IMR-90 (cell line): ENCODE measurements around the gene NPHP4. TPM values are rescaled to one million over a fixed set of nuclear protein-coding genes. Genes with fewer than 3 reads are reported as not detected.

Source experiments
- ATAC-seq: fragments of 200-7000 bp; cut with Tn5 transposase; 2 replicates; pipeline ENCODE4 v1.9.1; 2020; ENCODE audit warnings: low read depth, mild to moderate bottlenecking, moderate library complexity
- BruUV-seq: library from RNA; stranded (reverse); fragments of 400-500 nt; replicated peaks from 2 replicates; lab custom pipeline; 2021; lab: Mats Ljungman, UMichigan
- CTCF ChIA-PET: fragments of 300-600 bp; formaldehyde crosslinking; extraction: SDS; loops from one replicate; lab custom pipeline; 2021; ENCODE audit warnings: antibody characterized with exemption; lab: Yijun Ruan, JAX
- POLR2A ChIA-PET: fragments of 300-600 bp; sonication (Branson Sonifier 250); formaldehyde crosslinking; loops from one replicate; lab custom pipeline; 2022; ENCODE audit warnings: antibody characterized with exemption; ENCODE audit not compliant: unreplicated experiment; lab: Charles Lee
- DNase-seq: peaks from one replicate; pipeline ENCODE4 v3.0.0; 2013
- H2AFZ ChIP-seq: replicated peaks from 2 replicates; pipeline ENCODE3; 2013; ENCODE audit warnings: low read length, mild to moderate bottlenecking; ENCODE audit not compliant: poor library complexity
- H2AK5ac ChIP-seq: 2 replicates; pipeline ENCODE4 v1.6.1; 2013; ENCODE audit warnings: low read depth, low read length, inconsistent platforms
- H2AK9ac ChIP-seq: replicated peaks from 2 replicates; pipeline ENCODE3; 2013; ENCODE audit warnings: mild to moderate bottlenecking, low read depth, low read length, moderate library complexity; ENCODE audit not compliant: poor library complexity
- H2BK120ac ChIP-seq: 2 replicates; pipeline ENCODE4 v1.6.1; 2013; ENCODE audit warnings: low read depth, low read length, inconsistent platforms
- H2BK15ac ChIP-seq: 3 replicates; pipeline ENCODE4 v1.6.1; 2013; ENCODE audit warnings: low read depth, low read length, inconsistent platforms
- H2BK20ac ChIP-seq: 2 replicates; pipeline ENCODE4 v1.6.1; 2013; ENCODE audit warnings: low read depth, mild to moderate bottlenecking, inconsistent platforms, low read length, moderate library complexity
- H2BK5ac ChIP-seq: 2 replicates; pipeline ENCODE4 v1.6.1; 2013; ENCODE audit warnings: mild to moderate bottlenecking, low read depth, low read length, inconsistent platforms; ENCODE audit not compliant: poor library complexity, severe bottlenecking
- H3K14ac ChIP-seq: replicated peaks from 2 replicates; pipeline ENCODE4 v1.6.1; 2013; ENCODE audit warnings: low read depth, low read length, inconsistent platforms
- H3K18ac ChIP-seq: 2 replicates; pipeline ENCODE4 v1.6.1; 2013; ENCODE audit warnings: low read depth, low read length, control low read depth
- H3K23ac ChIP-seq: 2 replicates; pipeline ENCODE4 v1.6.1; 2013; ENCODE audit warnings: low read depth, low read length, inconsistent platforms
- H3K27ac ChIP-seq: 2 replicates; pipeline ENCODE4 v1.5.1; 2013; ENCODE audit warnings: mild to moderate bottlenecking, control low read depth, low read length; ENCODE audit not compliant: insufficient read depth
- H3K27me3 ChIP-seq: 2 replicates; pipeline ENCODE4 v1.6.1; 2013; ENCODE audit warnings: low read length; ENCODE audit not compliant: control insufficient read depth, insufficient read depth
- H3K36me3 ChIP-seq: 2 replicates; pipeline ENCODE4 v1.6.1; 2013; ENCODE audit warnings: low read length, mixed read lengths; ENCODE audit not compliant: control insufficient read depth, insufficient read depth
- H3K4ac ChIP-seq: 2 replicates; pipeline ENCODE4 v1.6.1; 2013; ENCODE audit warnings: low read depth, low read length, inconsistent platforms
- H3K4me1 ChIP-seq: 2 replicates; pipeline ENCODE4 v1.6.1; 2013; ENCODE audit warnings: low read length, mixed read lengths; ENCODE audit not compliant: control insufficient read depth, insufficient read depth
- H3K4me2 ChIP-seq: 2 replicates; pipeline ENCODE4 v1.6.1; 2013; ENCODE audit warnings: low read depth, mild to moderate bottlenecking, control low read depth, low read length, moderate library complexity
- H3K4me3 ChIP-seq: 2 replicates; pipeline ENCODE4 v1.5.1; 2013; ENCODE audit warnings: low read depth, mild to moderate bottlenecking, control low read depth, low read length, moderate library complexity; ENCODE audit not compliant: insufficient read depth
- H3K56ac ChIP-seq: 2 replicates; pipeline ENCODE4 v1.6.1; 2013; ENCODE audit warnings: low read length, inconsistent platforms; ENCODE audit not compliant: insufficient read depth; ENCODE audit errors: extremely low read depth
- H3K79me1 ChIP-seq, 2 experiments: 2 replicates each; pipeline ENCODE4 v1.6.1; 2013; ENCODE audit warnings: low read length in 2 of 2, inconsistent platforms in 1 of 2, low read depth in 1 of 2
- H3K9ac ChIP-seq: 2 replicates; pipeline ENCODE4 v1.6.1; 2013; ENCODE audit warnings: low read depth, low read length, control low read depth
- H3K9me1 ChIP-seq: 2 replicates; pipeline ENCODE4 v1.6.1; 2013; ENCODE audit warnings: low read length, inconsistent platforms; ENCODE audit not compliant: insufficient read depth
- H3K9me3 ChIP-seq: 2 replicates; pipeline ENCODE4 v1.6.1; 2013; ENCODE audit warnings: low read length; ENCODE audit not compliant: control insufficient read depth, insufficient read depth
- H4K20me1 ChIP-seq: 2 replicates; pipeline ENCODE4 v1.6.1; 2013; ENCODE audit warnings: low read length, inconsistent platforms; ENCODE audit not compliant: insufficient read depth
- H4K5ac ChIP-seq: 2 replicates; pipeline ENCODE4 v1.6.1; 2013; ENCODE audit warnings: mild to moderate bottlenecking, low read depth, low read length, control low read depth
- H4K8ac ChIP-seq, 2 experiments: 2 replicates each; pipeline ENCODE4 v1.6.1; 2013; ENCODE audit warnings: low read depth in 2 of 2, low read length in 2 of 2, control low read depth in 1 of 2, inconsistent platforms in 1 of 2
- H4K91ac ChIP-seq: 2 replicates; pipeline ENCODE4 v1.6.1; 2013; ENCODE audit warnings: low read depth, low read length, inconsistent platforms; ENCODE audit not compliant: insufficient read depth
- BHLHE40 ChIP-seq: fragments of 150-350 bp; IDR thresholded peaks from 2 replicates; pipeline ENCODE4 v1.6.1; 2016; ENCODE audit warnings: mild to moderate bottlenecking, low read depth, low read length
- CEBPB ChIP-seq: IDR thresholded peaks from 2 replicates; pipeline ENCODE4 v1.6.1; 2012; ENCODE audit warnings: low read depth, low read length, improper control_type of control experiment
- CHD1 ChIP-seq: IDR thresholded peaks from 2 replicates; pipeline ENCODE4 v1.6.1; 2012; ENCODE audit warnings: low read depth, low read length, improper control_type of control experiment
- CTCF ChIP-seq: conservative IDR thresholded peaks from 2 replicates; pipeline ENCODE4 v1.5.1; 2012; ENCODE audit warnings: mild to moderate bottlenecking, low read depth, low read length, improper control_type of control experiment
- FOS ChIP-seq: fragments of 150-350 bp; IDR thresholded peaks from 2 replicates; pipeline ENCODE4 v1.6.1; 2016; ENCODE audit warnings: low read depth, low read length
- MAFK ChIP-seq: IDR thresholded peaks from 2 replicates; pipeline ENCODE4 v1.6.1; 2012; ENCODE audit warnings: low read depth, low read length, improper control_type of control experiment
- MAZ ChIP-seq: IDR thresholded peaks from 2 replicates; pipeline ENCODE4 v1.6.1; 2012; ENCODE audit warnings: low read depth, mild to moderate bottlenecking, low read length, improper control_type of control experiment, moderate library complexity, borderline replicate concordance
- RCOR1 ChIP-seq: IDR thresholded peaks from 2 replicates; pipeline ENCODE4 v1.6.1; 2012; ENCODE audit warnings: mild to moderate bottlenecking, low read length, improper control_type of control experiment; ENCODE audit not compliant: insufficient replicate concordance
- RFX5 ChIP-seq: IDR thresholded peaks from 2 replicates; pipeline ENCODE4 v1.8.0; 2012; ENCODE audit warnings: low read depth, mild to moderate bottlenecking, low read length, moderate library complexity
- WGBS, 2 experiments: methylation state at CpG; one replicate each; pipeline versions ENCODE4 v1.1.5 to v1.1.7; 2013; ENCODE audit warnings: missing lambda C conversion rate in 2 of 2; ENCODE audit not compliant: insufficient read length in 1 of 2; ENCODE audit errors: extremely low coverage in 2 of 2; 5-methylcytosine and 5-hydroxymethylcytosine counted together
- dilution Hi-C: fragments of 300-500 bp; cut with HindIII; formaldehyde crosslinking; loops from one replicate; pipeline ENCODE4 v1.14.3; 2018; ENCODE audit warnings: low sequenced_read_pairs; ENCODE audit not compliant: unreplicated experiment
- in situ Hi-C: fragments of 300-500 bp; cut with MboI; formaldehyde crosslinking; loops from 3 replicates; pipeline ENCODE4 v1.14.3; 2019; ENCODE audit warnings: low sequenced_read_pairs, inconsistent platforms, mixed read lengths
- intact Hi-C: fragments of 100-400 bp; cut with micrococcal nuclease; formaldehyde crosslinking; loops from 2 replicates; pipeline ENCODE4 v1.10.0; 2022
- polyA plus RNA-seq, 3 experiments: library from polyadenylated mRNA; depleted of rRNA; stranded (reverse); fragments of >200 nt; gene quantifications; 2 replicates each; pipeline ENCODE4 v1.2.3, GENCODE V29; 2012; ENCODE audit warnings: low replicate concordance in 1 of 3
- total RNA-seq: library from RNA; depleted of rRNA; stranded (reverse); fragments of >200 nt; gene quantifications from 2 replicates; pipeline ENCODE4 v1.2.3, GENCODE V29; 2012
- TF ChIP-seq, protein P1 (sequence below): fragments of 150-350 bp; IDR thresholded peaks from 2 replicates; pipeline ENCODE4 v1.6.1; 2017; ENCODE audit warnings: mild to moderate bottlenecking, antibody characterized with exemption, low read length, low read depth
- TF ChIP-seq, protein P2 (sequence below): fragments of 150-350 bp; IDR thresholded peaks from 2 replicates; pipeline ENCODE4 v1.6.1; 2016; ENCODE audit warnings: low read depth, mild to moderate bottlenecking, low read length, moderate library complexity, borderline replicate concordance

The NPHP4 gene
- total and polyA plus RNA-seq, 2 of the 4 experiments (the other 2 are of a cell fraction) = 2.0 to 5.5 TPM

- BruUV-seq = no TSS peak
Measured at GRCh38 chr1:6014130-6014999, 22.1 kb upstream of the NPHP4 start.

More at GRCh38 chr1:6014130-6014999, 22.1 kb upstream of the NPHP4 start:
- TF ChIP-seq CTCF = no peak
- TF ChIP-seq, protein P1, sequence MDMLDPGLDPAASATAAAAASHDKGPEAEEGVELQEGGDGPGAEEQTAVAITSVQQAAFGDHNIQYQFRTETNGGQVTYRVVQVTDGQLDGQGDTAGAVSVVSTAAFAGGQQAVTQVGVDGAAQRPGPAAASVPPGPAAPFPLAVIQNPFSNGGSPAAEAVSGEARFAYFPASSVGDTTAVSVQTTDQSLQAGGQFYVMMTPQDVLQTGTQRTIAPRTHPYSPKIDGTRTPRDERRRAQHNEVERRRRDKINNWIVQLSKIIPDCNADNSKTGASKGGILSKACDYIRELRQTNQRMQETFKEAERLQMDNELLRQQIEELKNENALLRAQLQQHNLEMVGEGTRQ = no peak
- TF ChIP-seq CEBPB = no peak
- no peak for TF ChIP-seq FOS
- TF ChIP-seq MAZ = no peak
- TF ChIP-seq RFX5 = no peak
- TF ChIP-seq MAFK = no peak
- TF ChIP-seq CHD1 = no peak
- TF ChIP-seq BHLHE40 = no peak
- no peak for TF ChIP-seq RCOR1
- TF ChIP-seq, protein P2, sequence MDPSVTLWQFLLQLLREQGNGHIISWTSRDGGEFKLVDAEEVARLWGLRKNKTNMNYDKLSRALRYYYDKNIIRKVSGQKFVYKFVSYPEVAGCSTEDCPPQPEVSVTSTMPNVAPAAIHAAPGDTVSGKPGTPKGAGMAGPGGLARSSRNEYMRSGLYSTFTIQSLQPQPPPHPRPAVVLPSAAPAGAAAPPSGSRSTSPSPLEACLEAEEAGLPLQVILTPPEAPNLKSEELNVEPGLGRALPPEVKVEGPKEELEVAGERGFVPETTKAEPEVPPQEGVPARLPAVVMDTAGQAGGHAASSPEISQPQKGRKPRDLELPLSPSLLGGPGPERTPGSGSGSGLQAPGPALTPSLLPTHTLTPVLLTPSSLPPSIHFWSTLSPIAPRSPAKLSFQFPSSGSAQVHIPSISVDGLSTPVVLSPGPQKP = no peak
- Histone ChIP-seq H4K5ac (no peak overlapping the region), H3K9me3 (no peaks in the 10 kb centered on the region), H3K9ac (no peak overlapping the region), H3K18ac (no peak overlapping the region), H3K4ac (no peak overlapping the region), H3K9me1 (no peaks in the 10 kb centered on the region; the same call in 1 of the 2 replicates), H2BK5ac (no peak overlapping the region), H2AFZ (no peak overlapping the region), H4K91ac (no peak overlapping the region), H3K27me3 (no peaks in the 10 kb centered on the region), H3K27ac (no peak overlapping the region), H3K23ac (no peak overlapping the region), H3K4me3 (no peak overlapping the region), H3K79me1 (no peaks in the 10 kb centered on the region), H4K20me1 (no peaks in the 10 kb centered on the region), H3K36me3 (no peaks in the 10 kb centered on the region), H3K14ac (no peak overlapping the region), H3K56ac (no peak overlapping the region), H2BK20ac (no peak overlapping the region), H2AK5ac (no peak overlapping the region), H4K8ac (no peak overlapping the region), H2BK15ac (no peak overlapping the region), H3K4me1 (no peaks in the 10 kb centered on the region), H2BK120ac (no peak overlapping the region), H3K4me2 (no peak overlapping the region), H2AK9ac (no peak overlapping the region)
- ChIA-PET POLR2A (no interaction called here), CTCF (interaction anchor here (0.6 kb wide), 1 partner anchor 15 kb away, joined by 3 read pairs; no protein-coding TSS in a partner anchor)
- intact Hi-C loops (no loop called here), dilution Hi-C loops (no loop called here), in situ Hi-C loops (no loop called here)
- ATAC-seq (no peak), DNase-seq (no peak)
- WGBS, 2 experiments = 80% methylated on average over 9 of the region's 19 CpGs; no CpG with 5 or more reads in 1 of the 2 experiments
